GOT3 (cell line): ENCODE results near the gene PIEZO2.

ENCODE experiments used
- DNase-seq: peaks from one replicate; lab custom pipeline; 2025; ENCODE audit warnings: mixed read lengths; lab: John Stamatoyannopoulos, UW

The PIEZO2 gene

GRCh38 chr18:10745971-10746370 lies 403.4 kb downstream of the PIEZO2 start:
- DNase-seq, result no peak

DNA sequence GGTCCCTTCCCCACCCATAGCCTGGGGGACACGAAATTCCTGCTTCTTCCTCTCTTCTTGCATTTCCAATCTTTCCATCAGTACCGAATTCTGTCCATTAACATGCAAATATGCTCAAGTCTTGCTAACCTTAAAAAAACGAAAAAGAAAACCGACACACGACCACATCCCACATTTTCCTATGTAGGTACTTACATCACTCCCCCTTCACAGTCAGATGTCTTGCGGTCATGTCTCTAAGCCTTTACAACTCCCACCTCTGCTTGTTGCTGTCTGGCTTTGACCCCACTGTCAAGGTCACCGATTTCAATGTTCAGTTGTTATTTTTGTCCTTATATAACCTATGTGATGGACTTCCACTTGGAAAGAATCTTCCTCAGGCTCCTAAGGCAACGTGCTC lies 404.1 kb downstream of the PIEZO2 start:
- DNase-seq, result no peak

- no peak for DNase-seq
Measured at GRCh38 chr18:10743766-10744165, 405.6 kb downstream of the PIEZO2 start.

DNA sequence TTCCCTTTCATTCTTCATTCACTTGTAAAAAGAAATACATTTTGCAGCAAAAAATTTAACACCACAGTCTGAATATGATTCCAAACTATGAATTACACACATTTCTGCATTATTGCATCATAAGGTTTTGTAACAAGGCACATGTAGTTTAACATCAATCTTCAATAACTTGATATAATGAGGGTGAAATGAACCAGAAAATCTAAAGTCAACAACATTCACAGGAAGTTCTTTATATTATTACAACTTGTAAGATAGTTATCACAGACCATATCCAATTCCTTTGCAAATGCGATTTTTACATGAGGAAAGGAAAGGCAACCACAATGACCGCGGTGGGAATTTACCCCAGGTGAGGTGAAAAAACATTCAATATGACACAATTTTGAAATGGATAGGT lies 410.2 kb downstream of the PIEZO2 start:
- DNase-seq, result no peak

GRCh38 chr18:10736984-10737383 lies 412.4 kb downstream of the PIEZO2 start:
- DNase-seq, result no peak

DNA sequence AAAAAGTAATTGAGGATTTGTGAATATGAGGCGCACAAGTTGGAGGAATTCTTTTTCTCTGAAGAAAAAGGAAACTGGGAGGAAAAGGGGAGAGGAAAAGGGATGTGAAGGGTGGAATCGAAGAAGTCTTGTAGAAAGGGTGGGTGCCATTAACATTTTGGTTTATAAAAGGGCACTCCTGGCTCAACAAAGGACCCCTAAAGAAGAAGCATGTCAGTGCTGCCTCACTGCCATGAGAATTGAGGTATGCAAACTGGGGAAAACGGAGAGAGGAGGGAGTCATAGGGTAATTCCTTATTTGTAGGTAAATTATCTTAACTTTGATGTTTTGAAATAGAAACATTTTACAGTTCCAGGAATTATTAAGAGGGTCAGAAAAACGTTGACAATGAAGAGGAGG lies 416.4 kb downstream of the PIEZO2 start:
- DNase-seq, result no peak

DNA sequence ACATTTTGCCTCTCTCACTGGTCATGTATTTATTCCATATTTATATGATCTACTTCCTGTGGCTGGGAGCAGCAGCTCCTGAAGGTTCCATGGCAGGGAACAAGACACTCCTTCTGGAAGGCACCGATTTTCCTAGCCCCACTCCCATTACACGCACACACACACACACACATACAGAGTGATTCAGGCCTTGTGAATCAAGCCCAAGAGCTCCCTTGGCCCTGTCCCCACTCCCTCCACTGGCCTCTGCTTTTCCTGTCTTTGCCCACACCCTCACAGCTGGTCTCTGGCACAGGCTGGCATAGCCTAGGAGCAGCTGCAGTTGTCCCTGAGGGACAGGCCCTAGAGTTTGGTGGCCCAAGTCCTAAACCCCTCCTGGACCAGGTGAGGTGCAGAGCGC lies 421.9 kb downstream of the PIEZO2 start:
- DNase-seq, result no peak

DNA sequence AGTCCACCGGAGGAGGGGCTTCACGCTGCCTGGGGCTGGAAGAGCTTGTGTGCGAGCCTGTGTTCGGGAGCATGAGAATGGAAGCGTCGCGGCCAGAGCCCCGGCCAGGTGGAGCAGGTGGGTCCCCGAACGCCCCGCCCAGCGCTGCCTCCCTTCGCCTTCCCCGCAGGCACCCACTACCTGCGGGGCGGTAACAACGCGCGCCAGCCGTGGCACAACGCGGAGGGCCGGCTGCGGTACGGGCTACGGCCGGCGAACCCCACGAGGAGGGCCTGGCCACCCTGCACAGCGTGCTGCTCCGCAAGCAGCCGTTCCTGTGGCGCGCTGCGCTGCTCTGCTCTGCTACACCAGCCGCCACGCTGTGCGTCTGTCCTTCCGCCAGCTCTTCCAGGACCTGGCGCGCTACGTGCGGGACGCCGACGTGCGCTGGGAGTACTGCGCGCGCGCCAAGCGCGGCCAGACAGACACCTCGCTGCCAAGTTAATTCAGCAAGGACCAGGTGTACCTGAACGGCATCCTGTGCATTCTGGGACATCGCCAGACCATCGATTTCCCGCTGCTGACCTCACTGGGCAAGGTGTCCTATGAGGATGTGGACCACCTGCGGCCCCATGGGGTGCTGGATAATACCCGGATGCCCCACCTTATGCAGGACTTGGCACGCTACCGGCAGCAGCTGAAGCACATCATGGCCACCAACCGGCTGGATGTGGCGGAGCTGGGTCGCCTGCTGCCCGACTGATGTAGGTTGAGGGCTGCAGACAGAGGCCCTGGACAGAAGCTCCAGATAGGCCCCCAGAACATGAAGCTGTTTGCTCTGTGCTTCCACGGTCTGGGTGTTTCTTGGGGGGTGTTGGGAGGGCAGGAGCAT lies 422.9 kb downstream of the PIEZO2 start:
- no peak for DNase-seq

DNA sequence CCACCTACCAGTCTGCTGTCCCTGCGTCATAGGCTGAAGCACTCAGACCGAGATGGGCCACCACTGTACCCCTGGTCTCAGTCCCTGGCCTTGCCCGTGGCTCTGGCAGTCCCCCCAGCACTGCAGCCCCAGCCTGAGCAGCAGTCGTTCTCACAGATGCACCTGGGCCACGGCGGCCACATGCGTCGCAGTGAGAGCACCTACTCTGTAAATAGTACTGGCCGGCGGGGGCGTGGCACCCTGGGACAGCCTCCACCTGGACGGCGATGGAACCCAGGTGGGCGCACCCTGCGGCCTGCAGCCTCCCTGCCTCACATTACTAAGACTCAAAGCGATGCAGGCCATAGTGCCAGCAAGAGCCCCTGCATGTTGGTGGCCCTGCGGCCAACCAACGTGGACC lies 424.7 kb downstream of the PIEZO2 start:
- DNase-seq, result no peak

- DNase-seq, result no peak
Measured at GRCh38 chr18:10723496-10723895, 425.9 kb downstream of the PIEZO2 start.

- DNase-seq, result no peak
Measured at GRCh38 chr18:10718809-10719208, 430.6 kb downstream of the PIEZO2 start.

DNA sequence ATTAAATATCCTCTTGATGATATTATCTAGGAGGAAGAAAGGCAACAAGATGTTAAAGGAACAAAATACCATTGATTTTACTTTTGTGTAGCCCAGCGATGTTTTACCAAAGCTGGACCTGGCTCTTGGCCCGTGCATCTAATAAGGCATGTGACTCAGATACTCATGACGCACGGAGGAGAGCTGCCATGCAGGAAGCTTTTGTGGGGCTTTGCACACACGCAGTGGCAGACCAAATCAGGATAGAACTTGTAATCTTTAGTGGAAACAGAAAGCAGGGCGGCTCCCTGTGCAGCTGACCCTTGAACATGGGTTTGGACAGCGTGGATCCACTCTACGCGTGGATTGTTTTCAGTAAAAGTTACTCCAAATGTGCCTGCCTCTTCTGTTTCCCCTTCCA lies 433.6 kb downstream of the PIEZO2 start:
- no peak for DNase-seq

DNA sequence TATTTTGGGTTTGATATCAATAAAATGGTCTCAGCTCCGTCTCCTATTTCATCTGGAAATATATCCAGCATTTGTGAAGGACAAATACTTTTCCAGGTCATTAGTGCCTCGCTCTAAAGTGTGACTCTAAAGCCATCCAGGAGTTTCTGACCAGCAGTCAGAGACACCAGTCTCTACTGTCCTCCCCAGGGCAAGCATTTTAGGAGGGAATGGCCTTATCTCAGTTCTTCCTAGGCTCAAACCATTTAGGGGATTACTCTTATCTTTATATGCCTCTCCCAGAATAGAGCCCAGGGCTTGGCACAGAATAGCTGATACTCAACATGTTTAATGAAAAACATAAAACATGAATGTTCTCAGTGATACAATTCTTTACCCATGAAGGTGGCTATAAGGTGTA lies 436.0 kb downstream of the PIEZO2 start:
- DNase-seq, result no peak

DNA sequence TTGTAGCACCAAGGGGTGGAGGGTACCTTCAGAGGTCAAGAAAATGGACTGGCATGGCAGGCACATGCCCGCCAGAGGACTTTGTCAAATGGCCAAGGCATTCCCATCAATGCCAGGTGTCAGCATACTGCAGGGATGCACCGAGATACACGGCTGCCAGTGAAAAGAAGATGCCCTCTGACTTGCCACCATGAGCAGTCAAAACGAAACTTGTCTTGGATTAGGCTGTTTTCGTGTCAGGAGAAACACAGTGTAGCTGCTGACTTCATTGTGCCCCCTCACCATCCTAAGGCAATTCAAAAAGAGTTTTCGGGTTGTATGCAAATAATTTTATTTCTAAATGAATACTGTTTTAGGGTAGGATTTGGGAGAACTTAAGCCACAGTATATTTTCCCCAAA lies 442.1 kb downstream of the PIEZO2 start:
- no peak for DNase-seq

GRCh38 chr18:10705786-10706185 lies 443.6 kb downstream of the PIEZO2 start:
- DNase-seq, result no peak

DNA sequence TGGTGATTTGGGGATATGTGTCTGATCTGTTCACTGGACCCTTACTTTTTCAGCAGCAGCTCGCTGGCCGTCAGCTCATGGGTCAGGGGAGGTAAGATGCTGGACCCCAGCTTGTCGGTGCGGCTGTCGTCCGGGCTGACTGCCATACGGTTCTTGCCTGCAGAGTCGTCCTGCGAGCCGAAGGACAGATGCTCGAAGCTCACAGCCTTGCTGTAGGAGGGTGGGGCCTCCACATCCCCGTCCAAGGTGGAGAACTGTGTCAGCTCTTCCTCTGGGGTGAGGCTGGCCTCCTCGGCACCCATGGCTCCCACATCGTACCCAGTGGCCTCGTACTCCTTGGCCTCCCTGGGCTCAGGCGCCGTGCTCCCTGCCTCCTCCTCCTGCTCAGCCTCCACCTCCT lies 444.1 kb downstream of the PIEZO2 start:
- DNase-seq, result no peak

GRCh38 chr18:10702206-10702605 lies 447.2 kb downstream of the PIEZO2 start:
- no peak for DNase-seq

GRCh38 chr18:10690366-10690765 lies 459.0 kb downstream of the PIEZO2 start:
- no peak for DNase-seq

DNA sequence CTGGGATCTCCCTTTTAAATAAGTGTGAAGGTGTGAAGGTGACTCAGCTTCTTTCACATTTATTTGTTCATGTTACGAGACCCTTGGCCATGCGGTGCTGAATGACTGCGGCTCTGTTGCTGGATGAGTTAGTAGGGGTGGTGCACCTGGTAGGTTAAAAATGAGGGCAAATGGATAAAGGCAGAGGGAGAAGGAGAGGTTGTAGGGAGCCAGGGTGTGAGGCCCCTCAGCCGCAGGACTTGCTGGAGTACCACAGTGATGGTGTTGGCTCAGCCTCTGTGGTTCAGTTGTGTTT lies 459.4 kb downstream of the PIEZO2 start:
- DNase-seq, result no peak

GRCh38 chr18:10689236-10690034 lies 459.9 kb downstream of the PIEZO2 start:
- DNase-seq, result no peak

GRCh38 chr18:10688766-10689165 lies 460.6 kb downstream of the PIEZO2 start:
- no peak for DNase-seq

DNA sequence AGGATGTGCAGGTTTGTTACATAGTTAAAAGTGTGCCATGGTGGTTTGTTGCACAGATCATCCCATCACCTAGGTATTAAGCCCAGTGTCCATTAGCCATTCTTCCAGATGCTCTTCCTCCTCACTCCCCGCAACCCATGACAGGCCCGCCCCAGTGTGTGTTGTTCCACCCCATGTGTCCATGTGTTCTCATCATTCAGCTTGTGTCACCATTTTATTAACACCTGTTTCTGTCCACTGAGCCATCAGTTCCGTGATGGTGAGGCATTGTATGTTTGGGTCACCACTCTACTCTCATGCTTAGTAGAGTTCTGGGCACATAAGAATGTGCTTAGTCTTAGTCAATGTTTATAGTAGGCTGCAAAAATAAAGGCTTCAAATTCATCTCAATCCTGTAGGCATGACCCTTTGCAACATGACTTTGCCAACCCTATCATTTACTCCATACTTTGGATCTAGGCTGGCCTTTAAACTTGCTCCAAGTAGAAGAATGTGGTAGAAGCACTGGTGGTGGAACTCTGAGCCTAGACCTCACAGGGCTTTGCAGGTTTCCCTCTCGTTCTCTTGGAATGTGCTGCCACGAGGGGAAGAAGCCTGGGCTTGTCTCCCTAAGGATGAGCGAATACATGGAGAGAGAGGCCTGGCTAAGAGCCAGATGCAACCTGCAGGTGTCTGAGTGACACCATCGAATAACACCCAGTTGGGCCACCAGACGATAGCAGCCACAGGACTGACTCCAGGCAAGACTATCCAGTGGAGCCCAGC lies 462.0 kb downstream of the PIEZO2 start:
- no peak for DNase-seq

DNA sequence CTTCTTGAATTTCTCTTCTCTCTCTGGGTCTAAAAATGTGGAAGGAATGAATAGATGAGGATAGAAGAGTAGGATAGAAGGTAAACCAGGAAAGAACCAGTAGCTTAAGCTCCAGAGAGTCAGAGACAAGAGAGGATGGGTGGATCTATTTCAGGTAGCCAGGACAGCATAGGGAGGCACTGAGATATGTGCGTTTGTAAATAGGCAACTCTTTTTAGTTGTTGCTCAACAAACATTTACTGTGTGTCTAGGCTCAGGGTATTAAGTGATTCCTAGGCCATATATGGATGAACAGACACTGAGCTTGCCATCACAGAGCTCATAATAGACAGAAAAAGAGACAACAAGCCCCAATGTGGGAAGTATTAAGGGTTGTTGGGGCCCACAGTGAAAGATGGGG lies 463.1 kb downstream of the PIEZO2 start:
- DNase-seq, result no peak
